ENCODE data around the gene SNX30.

Gene SNX30

DNA sequence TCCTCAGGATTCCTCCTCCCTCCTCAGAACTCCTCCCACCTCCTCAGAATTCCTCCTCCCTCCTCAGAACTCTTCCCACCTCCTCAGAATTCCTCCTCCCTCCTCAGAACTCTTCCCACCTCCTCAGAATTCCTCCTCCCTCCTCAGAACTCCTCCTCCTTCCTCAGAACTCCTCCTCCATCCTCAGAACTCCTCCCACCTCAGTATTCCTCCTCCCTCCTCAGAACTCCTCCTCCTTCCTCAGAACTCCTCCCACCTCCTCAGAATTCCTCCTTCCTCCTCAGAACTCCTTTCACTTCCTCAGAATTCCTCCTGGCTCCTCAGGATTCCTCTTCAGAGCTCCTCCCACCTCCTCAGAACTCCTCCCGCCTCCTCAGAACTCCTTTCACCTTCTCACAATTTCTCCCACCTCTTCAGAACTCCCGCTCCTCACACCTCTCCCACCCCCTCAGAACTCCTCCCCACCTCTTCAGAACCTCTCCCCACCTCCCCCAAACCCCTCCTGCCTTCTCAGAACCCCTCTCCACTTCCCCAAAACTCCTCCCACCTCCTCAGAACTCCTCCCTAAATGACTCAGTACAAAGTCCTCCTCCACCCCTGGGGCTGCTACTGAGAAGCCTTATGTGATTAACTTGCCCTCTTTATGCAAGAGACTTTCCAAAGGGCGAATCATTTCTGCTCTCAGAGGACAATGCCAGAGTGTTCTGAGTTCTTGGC lies 116.9 kb downstream of the SNX30 start:
- Histone ChIP-seq H3K79me2 (ENCODE audit: insufficient read depth, low read length) (no peaks in the 10 kb centered on the region), H2AFZ (ENCODE audit: low read depth, low read length) (no peak overlapping the region), H3K9ac (ENCODE audit: low read depth, low read length) (no peak overlapping the region), H3K4me3 (ENCODE audit: low read depth in 1 of 2, low read length in 2 of 2) (no peak overlapping the region), H3K36me3 (ENCODE audit: insufficient read depth, low read length) (no peaks in the 10 kb centered on the region), H3K4me1 (ENCODE audit: insufficient read depth, low read length) (no peaks in the 10 kb centered on the region), H4K20me1 (ENCODE audit: insufficient read depth, low read length) (no peaks in the 10 kb centered on the region), H3K27ac (ENCODE audit: low read length) (no peak overlapping the region), H3K27me3 (ENCODE audit: insufficient read depth, low read length, poor library complexity) (no peaks in the 10 kb centered on the region), H3K9me3 (ENCODE audit: insufficient read depth, low read length, severe bottlenecking) (no peaks in the 10 kb centered on the region), H3K4me2 (ENCODE audit: insufficient read depth, low read length) (no peak overlapping the region)
- DNase-seq: peak; percentile 10
- TF ChIP-seq EZH2 (IDR thresholded peaks at IDR 0.05; ENCODE audit: borderline replicate concordance, low read depth, low read length, severe bottlenecking): no peak
- TF ChIP-seq, protein P1, sequence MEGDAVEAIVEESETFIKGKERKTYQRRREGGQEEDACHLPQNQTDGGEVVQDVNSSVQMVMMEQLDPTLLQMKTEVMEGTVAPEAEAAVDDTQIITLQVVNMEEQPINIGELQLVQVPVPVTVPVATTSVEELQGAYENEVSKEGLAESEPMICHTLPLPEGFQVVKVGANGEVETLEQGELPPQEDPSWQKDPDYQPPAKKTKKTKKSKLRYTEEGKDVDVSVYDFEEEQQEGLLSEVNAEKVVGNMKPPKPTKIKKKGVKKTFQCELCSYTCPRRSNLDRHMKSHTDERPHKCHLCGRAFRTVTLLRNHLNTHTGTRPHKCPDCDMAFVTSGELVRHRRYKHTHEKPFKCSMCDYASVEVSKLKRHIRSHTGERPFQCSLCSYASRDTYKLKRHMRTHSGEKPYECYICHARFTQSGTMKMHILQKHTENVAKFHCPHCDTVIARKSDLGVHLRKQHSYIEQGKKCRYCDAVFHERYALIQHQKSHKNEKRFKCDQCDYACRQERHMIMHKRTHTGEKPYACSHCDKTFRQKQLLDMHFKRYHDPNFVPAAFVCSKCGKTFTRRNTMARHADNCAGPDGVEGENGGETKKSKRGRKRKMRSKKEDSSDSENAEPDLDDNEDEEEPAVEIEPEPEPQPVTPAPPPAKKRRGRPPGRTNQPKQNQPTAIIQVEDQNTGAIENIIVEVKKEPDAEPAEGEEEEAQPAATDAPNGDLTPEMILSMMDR (IDR thresholded peaks at IDR 0.05; ENCODE audit: borderline replicate concordance, extremely low read depth, low read length, poor library complexity, severe bottlenecking): no peak
- ATAC-seq (ENCODE audit: insufficient read depth, low read depth): peak; percentile 63

DNA sequence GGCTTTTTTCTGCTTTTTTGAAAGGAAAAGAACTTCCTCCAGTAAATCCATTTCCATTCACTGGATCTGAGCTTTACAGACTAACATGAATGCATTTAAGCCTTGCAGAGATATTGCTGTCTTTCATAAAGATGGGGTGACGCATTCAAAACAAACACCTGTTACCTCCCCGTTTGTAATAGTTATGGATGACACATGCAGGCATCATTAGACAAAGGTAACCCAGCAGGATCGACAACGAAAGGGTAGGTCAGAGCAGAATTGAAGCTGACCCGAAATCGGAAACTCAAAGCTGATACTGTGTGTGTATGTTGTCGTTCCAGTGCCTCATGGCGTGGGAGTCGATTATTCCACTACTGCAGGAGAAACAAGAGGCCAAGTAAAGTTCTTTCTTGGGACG lies 117.9 kb downstream of the SNX30 start:
- Histone ChIP-seq H3K9me3 (ENCODE audit: insufficient read depth, low read length, severe bottlenecking) (no peaks in the 10 kb centered on the region), H3K4me1 (ENCODE audit: insufficient read depth, low read length) (no peaks in the 10 kb centered on the region), H3K9ac (ENCODE audit: low read depth, low read length) (no peak overlapping the region), H3K4me2 (ENCODE audit: insufficient read depth, low read length) (no peak overlapping the region), H3K27ac (ENCODE audit: low read length) (no peak overlapping the region), H2AFZ (ENCODE audit: low read depth, low read length) (no peak overlapping the region), H3K36me3 (ENCODE audit: insufficient read depth, low read length) (no peaks in the 10 kb centered on the region), H4K20me1 (ENCODE audit: insufficient read depth, low read length) (no peaks in the 10 kb centered on the region), H3K79me2 (ENCODE audit: insufficient read depth, low read length) (no peaks in the 10 kb centered on the region), H3K27me3 (ENCODE audit: insufficient read depth, low read length, poor library complexity) (no peaks in the 10 kb centered on the region), H3K4me3 (ENCODE audit: low read depth in 1 of 2, low read length in 2 of 2) (no peak overlapping the region)
- ATAC-seq (ENCODE audit: insufficient read depth, low read depth) (no peak), DNase-seq (no peak)
- no peak for TF ChIP-seq EZH2 (IDR thresholded peaks at IDR 0.05; ENCODE audit: borderline replicate concordance, low read depth, low read length, severe bottlenecking)
- TF ChIP-seq, protein P1 (IDR thresholded peaks at IDR 0.05; ENCODE audit: borderline replicate concordance, extremely low read depth, low read length, poor library complexity, severe bottlenecking): no peak

DNA sequence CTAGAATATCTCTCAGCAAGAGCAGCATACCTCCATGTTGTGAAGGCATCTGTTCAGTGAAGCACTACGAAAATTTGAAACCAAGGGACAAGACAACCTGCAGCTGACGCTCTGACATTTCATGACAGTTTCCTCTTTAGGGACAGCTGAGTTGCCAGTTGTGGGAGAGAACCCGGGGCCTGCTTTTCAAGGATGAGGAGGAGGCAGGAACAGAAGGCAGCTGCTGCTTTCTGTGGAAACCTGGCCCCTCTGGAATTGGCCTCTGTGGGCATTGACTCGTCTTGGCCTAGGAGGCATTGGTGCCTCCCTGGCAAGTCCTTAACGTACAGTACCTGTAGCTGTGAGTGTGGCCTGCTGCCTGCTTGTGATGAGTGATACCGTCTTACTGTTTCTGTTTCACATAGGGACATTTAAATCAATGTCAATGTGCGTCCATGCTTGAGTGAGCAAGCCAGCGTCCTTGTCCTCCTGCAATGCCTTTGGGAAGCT lies 118.5 kb downstream of the SNX30 start:
- H3K9ac ChIP-seq (ENCODE audit: low read depth, low read length): no peak overlapping the region
- H4K20me1 ChIP-seq (ENCODE audit: insufficient read depth, low read length): no peaks in the 10 kb centered on the region
- no peaks in the 10 kb centered on the region for H3K9me3 ChIP-seq (ENCODE audit: insufficient read depth, low read length, severe bottlenecking)
- no peak for ATAC-seq (ENCODE audit: insufficient read depth, low read depth)
- TF ChIP-seq, protein P1 (IDR thresholded peaks at IDR 0.05; ENCODE audit: borderline replicate concordance, extremely low read depth, low read length, poor library complexity, severe bottlenecking): no peak
- TF ChIP-seq EZH2 (IDR thresholded peaks at IDR 0.05; ENCODE audit: borderline replicate concordance, low read depth, low read length, severe bottlenecking): no peak
- no peak overlapping the region for H3K27ac ChIP-seq (ENCODE audit: low read length)
- H2AFZ ChIP-seq (ENCODE audit: low read depth, low read length): no peak overlapping the region
- H3K4me3 ChIP-seq (ENCODE audit: low read depth in 1 of 2, low read length in 2 of 2): no peak overlapping the region
- no peaks in the 10 kb centered on the region for H3K4me1 ChIP-seq (ENCODE audit: insufficient read depth, low read length)
- DNase-seq: no peak
- H3K27me3 ChIP-seq (ENCODE audit: insufficient read depth, low read length, poor library complexity): no peaks in the 10 kb centered on the region
- H3K36me3 ChIP-seq (ENCODE audit: insufficient read depth, low read length): no peaks in the 10 kb centered on the region
- no peaks in the 10 kb centered on the region for H3K79me2 ChIP-seq (ENCODE audit: insufficient read depth, low read length)
- no peak overlapping the region for H3K4me2 ChIP-seq (ENCODE audit: insufficient read depth, low read length)
